Dendritic cell treated with granulocyte-macrophage colony-stimulating factor and Interleukin-4, amounts not matched to agents 40 ng/mL and 50 ng/mL, for 4 days (primary cell): ENCODE results near the gene TBC1D14.

Experiments
- H3K27ac Mint-ChIP-seq: one replicate; pipeline ENCODE4 v1.8.0; 2022; ENCODE audit warnings: mild to moderate bottlenecking, mixed read lengths
- H3K27me3 Mint-ChIP-seq: one replicate; pipeline ENCODE4 v1.8.0; 2022; ENCODE audit warnings: mild to moderate bottlenecking, mixed read lengths
- H3K36me3 Mint-ChIP-seq: one replicate; pipeline ENCODE4 v1.8.0; 2022; ENCODE audit warnings: low read depth, mixed read lengths
- H3K4me1 Mint-ChIP-seq: one replicate; pipeline ENCODE4 v1.8.0; 2022; ENCODE audit warnings: low read depth, mixed read lengths
- H3K4me3 Mint-ChIP-seq: one replicate; pipeline ENCODE4 v1.8.0; 2022; ENCODE audit warnings: mild to moderate bottlenecking, moderate library complexity, mixed read lengths
- H3K9me3 Mint-ChIP-seq: one replicate; pipeline ENCODE4 v1.8.0; 2022; ENCODE audit warnings: mixed read lengths
- intact Hi-C: fragments of 100-400 bp; cut with micrococcal nuclease; formaldehyde crosslinking; loops from one replicate; pipeline ENCODE4 v1.15.0; 2022

The TBC1D14 gene

GRCh38 chr4:6946497-6946896 lies 36.9 kb downstream of the TBC1D14 start:
- H3K36me3 Mint-ChIP-seq, result peaks cover 59% of the 10 kb centered on the region
- no peaks in the 10 kb centered on the region for H3K9me3 Mint-ChIP-seq
- H3K27ac Mint-ChIP-seq, result no peak overlapping the region
- H3K27me3 Mint-ChIP-seq, result no peaks in the 10 kb centered on the region
- H3K4me3 Mint-ChIP-seq, result no peak overlapping the region
- H3K4me1 Mint-ChIP-seq, result peaks cover 59% of the 10 kb centered on the region
- intact Hi-C loops, result no loop called here

- peaks cover 58% of the 10 kb centered on the region for H3K4me1 Mint-ChIP-seq
- H3K36me3 Mint-ChIP-seq, result peaks cover 57% of the 10 kb centered on the region
- no peaks in the 10 kb centered on the region for H3K27me3 Mint-ChIP-seq
- intact Hi-C loops, result no loop called here
- H3K4me3 Mint-ChIP-seq, result no peak overlapping the region
- H3K27ac Mint-ChIP-seq, result peak overlapping the region; percentile 54
- no peaks in the 10 kb centered on the region for H3K9me3 Mint-ChIP-seq
Observed at GRCh38 chr4:6948134-6948460, 38.5 kb downstream of the TBC1D14 start.

GRCh38 chr4:6951880-6952381 lies 42.3 kb downstream of the TBC1D14 start:
- H3K9me3 Mint-ChIP-seq, result no peaks in the 10 kb centered on the region
- H3K4me3 Mint-ChIP-seq, result no peak overlapping the region
- intact Hi-C loops, result no loop called here
- peak overlapping the region; percentile 59 for H3K27ac Mint-ChIP-seq
- H3K27me3 Mint-ChIP-seq, result no peaks in the 10 kb centered on the region
- H3K36me3 Mint-ChIP-seq, result peaks cover 60% of the 10 kb centered on the region
- peaks cover 69% of the 10 kb centered on the region for H3K4me1 Mint-ChIP-seq

DNA sequence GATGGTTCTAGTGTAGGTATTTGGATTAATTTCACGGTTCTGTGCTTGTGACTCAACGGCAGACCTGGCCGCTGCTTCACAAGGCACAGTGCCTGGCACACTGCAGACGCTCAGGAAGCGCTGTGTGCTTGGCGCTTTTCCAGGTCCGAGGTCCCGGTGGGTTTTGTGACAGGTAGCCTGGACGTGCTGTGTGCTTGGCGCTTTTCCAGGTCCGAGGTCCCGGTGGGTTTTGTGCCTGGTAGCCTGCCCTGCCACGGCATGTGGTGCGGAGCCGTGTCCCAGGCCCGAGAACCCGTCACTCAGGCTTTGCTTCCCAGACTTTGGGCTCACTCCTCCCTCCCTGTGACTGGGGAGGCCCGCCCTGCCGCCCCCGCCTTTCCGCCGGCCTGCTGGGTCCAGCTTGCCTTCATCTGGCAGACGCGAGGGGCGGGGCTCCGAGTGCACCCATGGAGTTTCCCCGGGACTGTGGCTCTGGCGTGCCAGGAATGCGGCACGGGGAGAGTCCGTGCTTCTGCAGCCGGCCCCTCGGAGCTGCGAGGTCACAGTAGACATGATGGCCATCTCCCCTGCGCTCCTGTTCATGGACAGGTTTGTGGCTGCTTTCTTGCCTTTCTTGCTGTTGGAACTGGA lies 44.2 kb downstream of the TBC1D14 start:
- no peak overlapping the region for H3K4me3 Mint-ChIP-seq
- no peak overlapping the region for H3K27ac Mint-ChIP-seq
- H3K4me1 Mint-ChIP-seq, result peaks cover 75% of the 10 kb centered on the region
- no peaks in the 10 kb centered on the region for H3K27me3 Mint-ChIP-seq
- no peaks in the 10 kb centered on the region for H3K9me3 Mint-ChIP-seq
- H3K36me3 Mint-ChIP-seq, result peaks cover 51% of the 10 kb centered on the region
- intact Hi-C loops, result no loop called here

DNA sequence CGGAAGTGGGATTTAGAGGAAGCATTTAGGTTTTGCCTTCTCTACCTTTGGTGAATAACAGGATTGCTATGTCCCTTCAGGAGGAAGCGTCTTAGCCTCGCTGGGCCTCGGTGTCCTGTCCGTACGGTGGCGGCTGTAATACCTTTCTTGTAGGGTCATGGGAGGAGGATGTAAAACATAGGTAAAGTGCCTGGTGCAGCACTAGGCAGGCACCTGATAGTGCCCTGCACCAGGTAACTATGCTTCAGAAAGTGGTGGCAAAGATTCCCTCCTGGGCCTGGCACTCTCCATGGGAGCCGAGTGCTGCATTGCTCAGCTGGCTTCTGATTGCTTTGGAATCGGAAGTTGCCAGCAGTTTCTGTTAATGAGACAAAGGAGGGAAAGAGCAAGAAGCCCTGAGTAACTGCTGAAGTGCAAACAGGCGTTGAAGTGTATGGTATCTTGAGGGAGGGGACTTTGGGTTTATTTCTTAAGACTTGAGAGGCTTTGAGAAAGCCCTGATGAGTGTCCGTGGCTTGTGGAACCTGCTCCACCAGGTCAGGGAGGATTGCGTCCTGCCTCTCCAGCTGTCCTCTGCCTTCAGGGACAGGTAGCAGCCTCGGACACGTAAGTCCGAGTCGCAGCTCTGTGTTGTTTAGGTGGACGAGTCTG lies 45.8 kb downstream of the TBC1D14 start:
- Mint-ChIP-seq H3K4me1 (peaks cover 79% of the 10 kb centered on the region), H3K27me3 (no peaks in the 10 kb centered on the region), H3K9me3 (no peaks in the 10 kb centered on the region), H3K27ac (no peak overlapping the region), H3K36me3 (peaks cover 51% of the 10 kb centered on the region), H3K4me3 (no peak overlapping the region)
- intact Hi-C loops, result loop anchor here (5.0 kb wide), 1 partner anchor 43 kb away; no protein-coding TSS in a partner anchor

- no peaks in the 10 kb centered on the region for H3K27me3 Mint-ChIP-seq
- peaks cover 85% of the 10 kb centered on the region for H3K4me1 Mint-ChIP-seq
- no peak overlapping the region for H3K4me3 Mint-ChIP-seq
- H3K36me3 Mint-ChIP-seq, result peaks cover 58% of the 10 kb centered on the region
- no peaks in the 10 kb centered on the region for H3K9me3 Mint-ChIP-seq
- H3K27ac Mint-ChIP-seq, result no peak overlapping the region
- intact Hi-C loops, result loop anchor here (5.0 kb wide), 1 partner anchor 44 kb away; no protein-coding TSS in a partner anchor
Observed at GRCh38 chr4:6956087-6956433, 46.4 kb downstream of the TBC1D14 start.

DNA sequence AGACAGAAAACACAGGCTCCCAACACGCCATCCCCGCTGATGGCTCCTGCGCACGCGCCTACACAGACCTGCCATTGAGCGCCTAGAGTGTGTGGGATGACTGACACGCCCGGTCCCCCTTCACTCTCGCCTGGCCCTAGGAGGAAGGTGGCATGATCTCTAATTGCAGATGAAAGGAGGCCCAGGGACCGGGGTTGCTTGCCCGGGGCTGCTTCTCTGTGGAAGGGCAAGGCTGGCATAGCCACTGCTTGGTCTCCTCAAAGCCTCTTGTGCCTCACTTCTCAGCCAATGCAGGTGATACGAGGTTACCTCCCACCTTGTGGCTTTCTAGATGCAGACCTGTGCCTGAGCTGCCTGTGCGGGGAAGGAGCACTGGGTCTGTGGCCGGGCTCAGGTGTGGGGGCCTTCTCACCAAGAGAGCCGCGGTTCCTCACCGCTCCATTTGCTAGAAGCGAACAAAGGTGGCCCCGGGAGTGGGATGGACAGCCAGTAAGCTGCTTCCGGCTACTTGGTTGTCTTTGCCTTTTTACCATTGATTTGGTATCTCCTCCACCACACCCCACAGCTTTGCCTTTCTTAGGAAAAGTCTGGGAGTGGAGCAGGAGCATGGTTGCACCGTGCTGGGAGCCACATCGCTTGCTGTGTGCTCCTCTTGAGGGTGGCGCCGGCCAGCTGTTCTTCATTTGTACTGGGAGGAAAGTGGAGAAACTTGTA lies 47.0 kb downstream of the TBC1D14 start:
- Mint-ChIP-seq H3K4me1 (peaks cover 88% of the 10 kb centered on the region), H3K36me3 (peaks cover 63% of the 10 kb centered on the region), H3K4me3 (no peak overlapping the region), H3K9me3 (no peaks in the 10 kb centered on the region), H3K27ac (peak overlapping the region; percentile 1), H3K27me3 (no peaks in the 10 kb centered on the region)
- intact Hi-C loops, result loop anchor here (5.0 kb wide), 1 partner anchor 44 kb away; no protein-coding TSS in a partner anchor

DNA sequence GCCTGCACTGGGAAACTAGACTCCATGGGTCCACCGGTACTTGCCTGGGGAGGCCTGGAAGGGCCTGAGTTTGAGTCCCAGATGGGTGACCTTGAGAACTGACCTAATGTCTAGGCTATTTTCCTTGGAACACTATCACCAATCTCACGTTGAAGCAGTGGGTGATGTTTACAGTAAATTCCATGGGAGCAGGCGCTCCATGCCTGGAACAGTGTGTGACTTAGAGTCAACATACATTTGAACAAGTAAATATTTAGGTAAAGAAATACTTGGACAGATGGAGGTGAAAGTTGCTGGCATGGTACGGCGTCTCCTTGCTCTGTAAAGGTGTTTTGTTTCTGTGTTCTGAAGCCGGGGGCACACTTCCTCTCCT lies 47.5 kb downstream of the TBC1D14 start:
- peak overlapping the region; percentile 1 for H3K27ac Mint-ChIP-seq
- H3K4me1 Mint-ChIP-seq, result peaks cover 88% of the 10 kb centered on the region

DNA sequence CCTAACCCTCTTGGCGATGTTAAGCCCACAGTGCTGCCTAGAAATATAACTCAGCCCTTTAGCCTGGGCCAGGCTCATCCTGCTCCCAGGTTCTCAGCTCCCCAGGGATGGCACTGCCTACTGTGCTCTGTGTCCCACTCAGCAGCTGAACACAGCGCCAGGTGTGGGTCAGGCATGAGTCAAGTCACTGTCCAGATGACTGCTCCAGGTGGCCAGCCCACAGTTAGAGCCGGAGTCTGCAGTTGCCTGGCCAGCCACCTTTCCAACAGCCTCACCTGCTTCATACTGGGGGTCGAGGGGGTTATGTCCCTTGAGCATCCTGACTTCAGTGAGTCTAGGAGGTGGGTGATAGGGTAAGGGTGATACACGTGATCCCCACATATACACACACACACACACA lies 48.4 kb downstream of the TBC1D14 start:
- intact Hi-C loops, result loop anchor here (5.0 kb wide), 1 partner anchor 46 kb away; no protein-coding TSS in a partner anchor
- H3K9me3 Mint-ChIP-seq, result no peaks in the 10 kb centered on the region

More for the DNA sequence above, 47.5 kb downstream of the TBC1D14 start:
- Mint-ChIP-seq H3K27me3 (no peaks in the 10 kb centered on the region), H3K36me3 (peaks cover 69% of the 10 kb centered on the region), H3K9me3 (no peaks in the 10 kb centered on the region), H3K4me3 (no peak overlapping the region)
- intact Hi-C loops, result loop anchor here (5.0 kb wide), 1 partner anchor 45 kb away; no protein-coding TSS in a partner anchor

DNA sequence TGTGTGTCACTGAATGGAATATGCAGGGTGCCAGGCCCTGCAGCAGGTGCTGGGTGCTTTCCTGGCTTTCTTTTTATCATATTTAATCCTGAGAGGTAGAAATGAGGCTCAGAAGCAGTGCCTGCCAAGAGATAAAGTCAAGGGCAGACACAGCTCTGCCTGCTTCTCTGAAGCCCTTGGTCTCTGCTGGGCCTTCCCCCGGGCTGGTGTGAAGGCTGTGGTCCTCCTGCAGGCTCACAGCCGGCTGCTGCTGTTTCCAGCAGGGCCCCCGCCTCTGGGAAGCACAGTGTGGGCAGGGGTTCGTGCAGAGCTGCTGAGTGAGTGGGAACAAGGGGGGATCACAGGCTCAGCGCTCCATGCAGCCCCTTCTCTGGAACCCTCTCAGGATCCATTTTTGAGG lies 49.6 kb downstream of the TBC1D14 start:
- H3K9me3 Mint-ChIP-seq, result no peaks in the 10 kb centered on the region
- H3K4me3 Mint-ChIP-seq, result no peak overlapping the region
- no peak overlapping the region for H3K27ac Mint-ChIP-seq
- H3K4me1 Mint-ChIP-seq, result peaks cover 94% of the 10 kb centered on the region
- H3K27me3 Mint-ChIP-seq, result no peaks in the 10 kb centered on the region
- intact Hi-C loops, result loop anchor here (5.0 kb wide), 1 partner anchor 47 kb away; no protein-coding TSS in a partner anchor
- H3K36me3 Mint-ChIP-seq, result peaks cover 72% of the 10 kb centered on the region

More for the DNA sequence above, 48.4 kb downstream of the TBC1D14 start:
- H3K4me3 Mint-ChIP-seq, result no peak overlapping the region
- H3K36me3 Mint-ChIP-seq, result peaks cover 77% of the 10 kb centered on the region
- peaks cover 90% of the 10 kb centered on the region for H3K4me1 Mint-ChIP-seq
- no peak overlapping the region for H3K27ac Mint-ChIP-seq
- no peaks in the 10 kb centered on the region for H3K27me3 Mint-ChIP-seq

GRCh38 chr4:6960154-6960553 lies 50.5 kb downstream of the TBC1D14 start:
- intact Hi-C loops, result no loop called here
- H3K27ac Mint-ChIP-seq, result no peak overlapping the region
- no peaks in the 10 kb centered on the region for H3K27me3 Mint-ChIP-seq
- H3K4me1 Mint-ChIP-seq, result peaks cover 94% of the 10 kb centered on the region
- no peaks in the 10 kb centered on the region for H3K9me3 Mint-ChIP-seq
- peaks cover 65% of the 10 kb centered on the region for H3K36me3 Mint-ChIP-seq
- H3K4me3 Mint-ChIP-seq, result no peak overlapping the region

- H3K9me3 Mint-ChIP-seq, result no peaks in the 10 kb centered on the region
- peak overlapping the region; percentile 65 for H3K27ac Mint-ChIP-seq
- no peaks in the 10 kb centered on the region for H3K27me3 Mint-ChIP-seq
- intact Hi-C loops, result no loop called here
- H3K4me3 Mint-ChIP-seq, result no peak overlapping the region
- H3K4me1 Mint-ChIP-seq, result peaks cover 94% of the 10 kb centered on the region
- peaks cover 62% of the 10 kb centered on the region for H3K36me3 Mint-ChIP-seq
Observed at GRCh38 chr4:6960628-6961412, 51.2 kb downstream of the TBC1D14 start.

- peaks cover 54% of the 10 kb centered on the region for H3K36me3 Mint-ChIP-seq
- H3K27me3 Mint-ChIP-seq, result no peaks in the 10 kb centered on the region
- H3K27ac Mint-ChIP-seq, result peak overlapping the region; percentile 65
- H3K4me1 Mint-ChIP-seq, result peaks cover 89% of the 10 kb centered on the region
- no peak overlapping the region for H3K4me3 Mint-ChIP-seq
- H3K9me3 Mint-ChIP-seq, result no peaks in the 10 kb centered on the region
- intact Hi-C loops, result no loop called here
Observed at GRCh38 chr4:6961496-6962210, 52.0 kb downstream of the TBC1D14 start.
